Ishikawa (cell line): ENCODE measurements around the gene SLC39A1.

Experiments used
- CREB1 ChIP-seq: IDR thresholded peaks from 2 replicates; pipeline ENCODE4 v1.6.1; 2012; ENCODE audit warnings: low read depth
- EGR1 ChIP-seq: IDR thresholded peaks from 2 replicates; pipeline ENCODE4 v1.6.1; 2012
- EP300 ChIP-seq: IDR thresholded peaks from 2 replicates; pipeline ENCODE4 v1.6.1; 2012; ENCODE audit warnings: borderline replicate concordance
- MAX ChIP-seq: IDR thresholded peaks from 2 replicates; pipeline ENCODE4 v1.6.1; 2012
- NFIC ChIP-seq: IDR thresholded peaks from 2 replicates; pipeline ENCODE4 v1.6.1; 2012
- REST ChIP-seq: IDR thresholded peaks from 2 replicates; pipeline ENCODE4 v1.6.1; 2012; ENCODE audit warnings: low read depth, mild to moderate bottlenecking
- TAF1 ChIP-seq: IDR thresholded peaks from 2 replicates; pipeline ENCODE4 v1.6.1; 2012; ENCODE audit warnings: low read depth, mild to moderate bottlenecking
- TCF12 ChIP-seq: IDR thresholded peaks from 2 replicates; pipeline ENCODE4 v1.6.1; 2012; ENCODE audit warnings: low read depth
- YY1 ChIP-seq: IDR thresholded peaks from 2 replicates; pipeline ENCODE4 v1.6.1; 2012; ENCODE audit warnings: low read depth
- ZBTB7A ChIP-seq: IDR thresholded peaks from 2 replicates; pipeline ENCODE4 v1.6.1; 2012; ENCODE audit warnings: low read depth

GRCh38 chr1:153956997-153957715 lies 6.2 kb downstream of the SLC39A1 start:
- TF ChIP-seq MAX (no peak), REST (no peak), NFIC (no peak), TCF12 (no peak), EP300 (no peak), CREB1 (no peak), EGR1 (no peak), YY1 (no peak), ZBTB7A (no peak), TAF1 (no peak)
